ENCODE results near the gene DUS4L.

DNA sequence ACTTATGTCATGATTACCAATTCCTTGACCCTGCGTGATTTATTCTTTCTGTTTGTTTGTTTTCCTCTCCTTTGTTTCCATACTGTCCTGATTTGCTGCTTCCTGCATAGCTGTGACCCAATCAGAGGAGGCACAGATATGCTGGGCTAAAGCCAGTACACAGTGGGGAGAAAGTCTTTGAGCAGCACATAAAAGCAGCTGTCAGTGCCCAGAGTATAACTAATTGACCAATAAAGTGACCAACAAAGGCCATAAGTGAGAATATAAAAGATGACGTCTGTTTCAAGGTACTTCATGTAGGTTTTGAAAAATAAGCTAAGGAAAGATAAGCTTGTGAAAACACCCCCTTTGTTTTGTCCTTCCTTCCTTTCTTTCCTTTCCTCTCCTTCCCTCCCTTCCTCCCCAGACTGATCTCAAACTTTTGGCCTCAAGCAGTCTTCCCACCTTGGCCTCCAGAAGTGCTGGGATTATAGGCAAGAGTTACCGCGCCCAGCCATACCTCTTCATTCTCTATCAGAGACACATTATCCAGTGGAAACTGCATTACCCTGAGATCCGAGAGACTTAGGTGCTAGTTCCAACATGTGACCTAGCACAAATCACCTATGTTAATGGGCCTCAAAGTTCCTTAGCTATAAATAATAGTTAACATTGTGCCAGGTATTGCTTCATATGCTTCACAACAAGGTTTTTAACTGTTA lies 33.3 kb downstream of the DUS4L start:
- TF ChIP-seq, protein P1, sequence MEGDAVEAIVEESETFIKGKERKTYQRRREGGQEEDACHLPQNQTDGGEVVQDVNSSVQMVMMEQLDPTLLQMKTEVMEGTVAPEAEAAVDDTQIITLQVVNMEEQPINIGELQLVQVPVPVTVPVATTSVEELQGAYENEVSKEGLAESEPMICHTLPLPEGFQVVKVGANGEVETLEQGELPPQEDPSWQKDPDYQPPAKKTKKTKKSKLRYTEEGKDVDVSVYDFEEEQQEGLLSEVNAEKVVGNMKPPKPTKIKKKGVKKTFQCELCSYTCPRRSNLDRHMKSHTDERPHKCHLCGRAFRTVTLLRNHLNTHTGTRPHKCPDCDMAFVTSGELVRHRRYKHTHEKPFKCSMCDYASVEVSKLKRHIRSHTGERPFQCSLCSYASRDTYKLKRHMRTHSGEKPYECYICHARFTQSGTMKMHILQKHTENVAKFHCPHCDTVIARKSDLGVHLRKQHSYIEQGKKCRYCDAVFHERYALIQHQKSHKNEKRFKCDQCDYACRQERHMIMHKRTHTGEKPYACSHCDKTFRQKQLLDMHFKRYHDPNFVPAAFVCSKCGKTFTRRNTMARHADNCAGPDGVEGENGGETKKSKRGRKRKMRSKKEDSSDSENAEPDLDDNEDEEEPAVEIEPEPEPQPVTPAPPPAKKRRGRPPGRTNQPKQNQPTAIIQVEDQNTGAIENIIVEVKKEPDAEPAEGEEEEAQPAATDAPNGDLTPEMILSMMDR (IDR thresholded peaks at IDR 0.05) = no peak
- no peak for TF ChIP-seq POLR2A (IDR thresholded peaks at IDR 0.05)

Measured in thyroid gland (tissue), 4 donors.